C4-2B (cell line): ENCODE results near the gene RSBN1.

ENCODE experiments used
- ZFX ChIP-seq: fragments of 450-650 bp; IDR thresholded peaks from 2 replicates; pipeline ENCODE4 v1.6.1; 2017
- TF ChIP-seq, protein P1 (sequence below): fragments of 450-650 bp; conservative IDR thresholded peaks from 2 replicates; pipeline ENCODE4 v1.5.1; 2017; ENCODE audit warnings: mild to moderate bottlenecking

DNA sequence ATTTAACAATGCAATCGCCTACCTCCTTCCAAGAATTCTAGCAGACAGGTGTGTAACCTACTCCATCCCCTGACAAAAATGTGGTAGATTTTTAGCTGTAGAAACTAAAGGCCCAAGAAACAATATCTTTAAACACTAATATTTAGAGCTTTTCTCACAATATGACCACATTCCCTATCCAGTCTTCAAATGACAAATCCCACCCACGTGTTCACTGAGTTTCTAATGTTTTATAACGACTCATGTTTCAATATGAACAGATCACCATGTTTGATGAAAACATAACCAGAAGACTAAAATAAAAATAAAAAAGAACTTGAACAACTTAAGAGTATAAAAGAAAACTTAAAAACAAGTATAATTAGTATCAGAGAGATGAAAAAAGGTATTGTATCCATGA is 24.6 kb downstream of the RSBN1 start:
- TF ChIP-seq, protein P1, sequence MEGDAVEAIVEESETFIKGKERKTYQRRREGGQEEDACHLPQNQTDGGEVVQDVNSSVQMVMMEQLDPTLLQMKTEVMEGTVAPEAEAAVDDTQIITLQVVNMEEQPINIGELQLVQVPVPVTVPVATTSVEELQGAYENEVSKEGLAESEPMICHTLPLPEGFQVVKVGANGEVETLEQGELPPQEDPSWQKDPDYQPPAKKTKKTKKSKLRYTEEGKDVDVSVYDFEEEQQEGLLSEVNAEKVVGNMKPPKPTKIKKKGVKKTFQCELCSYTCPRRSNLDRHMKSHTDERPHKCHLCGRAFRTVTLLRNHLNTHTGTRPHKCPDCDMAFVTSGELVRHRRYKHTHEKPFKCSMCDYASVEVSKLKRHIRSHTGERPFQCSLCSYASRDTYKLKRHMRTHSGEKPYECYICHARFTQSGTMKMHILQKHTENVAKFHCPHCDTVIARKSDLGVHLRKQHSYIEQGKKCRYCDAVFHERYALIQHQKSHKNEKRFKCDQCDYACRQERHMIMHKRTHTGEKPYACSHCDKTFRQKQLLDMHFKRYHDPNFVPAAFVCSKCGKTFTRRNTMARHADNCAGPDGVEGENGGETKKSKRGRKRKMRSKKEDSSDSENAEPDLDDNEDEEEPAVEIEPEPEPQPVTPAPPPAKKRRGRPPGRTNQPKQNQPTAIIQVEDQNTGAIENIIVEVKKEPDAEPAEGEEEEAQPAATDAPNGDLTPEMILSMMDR: no peak
- TF ChIP-seq ZFX: no peak
